ENCODE results near the gene GALNT18.

GALNT18 gene

DNA sequence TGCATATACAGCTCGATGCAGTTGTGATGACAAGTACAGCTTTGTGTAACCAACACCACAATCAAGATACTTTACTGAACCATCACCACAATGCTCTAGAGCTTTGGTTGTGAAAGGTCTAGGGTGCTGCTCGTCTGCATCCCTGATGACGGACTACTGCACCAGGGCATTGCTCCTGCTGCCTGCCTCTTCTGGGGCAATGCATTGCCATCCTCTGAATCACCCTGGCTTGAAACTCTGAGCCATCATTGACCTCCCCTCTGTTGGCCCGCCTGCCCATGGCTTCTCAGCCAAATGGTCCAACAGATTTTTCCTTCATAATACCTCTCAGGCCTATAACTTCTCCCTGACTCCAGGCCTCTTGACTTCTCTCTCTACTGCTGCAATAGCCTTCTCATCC is 191.4 kb downstream of the GALNT18 start:
- Histone ChIP-seq H3K27ac (ENCODE audit: low read depth, low read length) (no peak overlapping the region), H3K9me3 (ENCODE audit: control insufficient read depth, insufficient read depth, low read depth, low read length) (no peaks in the 10 kb centered on the region), H3K36me3 (ENCODE audit: control insufficient read depth, insufficient read depth, low read length) (no peaks in the 10 kb centered on the region), H3K4me1 (ENCODE audit: control insufficient read depth, insufficient read depth, low read length) (no peaks in the 10 kb centered on the region; the same call in 1 of the 2 replicates), H3K27me3 (ENCODE audit: control insufficient read depth, insufficient read depth, low read length) (no peaks in the 10 kb centered on the region), H3K4me3 (ENCODE audit: low read depth, low read length) (no peak overlapping the region), H3K9ac (ENCODE audit: low read length) (no peak overlapping the region)

- Histone ChIP-seq H3K27me3 (ENCODE audit: control insufficient read depth, insufficient read depth, low read length) (no peaks in the 10 kb centered on the region), H3K9ac (ENCODE audit: low read length) (no peak overlapping the region), H3K4me1 (ENCODE audit: control insufficient read depth, insufficient read depth, low read length) (no peaks in the 10 kb centered on the region; the same call in 1 of the 2 replicates), H3K9me3 (ENCODE audit: control insufficient read depth, insufficient read depth, low read depth, low read length) (no peaks in the 10 kb centered on the region), H3K36me3 (ENCODE audit: control insufficient read depth, insufficient read depth, low read length) (no peaks in the 10 kb centered on the region), H3K27ac (ENCODE audit: low read depth, low read length) (no peak overlapping the region), H3K4me3 (ENCODE audit: low read depth, low read length) (no peak overlapping the region)
Observed at GRCh38 chr11:11428714-11429113, 193.1 kb downstream of the GALNT18 start.

- H3K9me3 ChIP-seq (ENCODE audit: control insufficient read depth, insufficient read depth, low read depth, low read length), result no peaks in the 10 kb centered on the region
- H3K36me3 ChIP-seq (ENCODE audit: control insufficient read depth, insufficient read depth, low read length), result no peaks in the 10 kb centered on the region
- H3K27ac ChIP-seq (ENCODE audit: low read depth, low read length), result no peak overlapping the region
- no peaks in the 10 kb centered on the region for H3K27me3 ChIP-seq (ENCODE audit: control insufficient read depth, insufficient read depth, low read length)
- H3K4me1 ChIP-seq (ENCODE audit: control insufficient read depth, insufficient read depth, low read length), result no peaks in the 10 kb centered on the region; the same call in 1 of the 2 replicates
- no peak overlapping the region for H3K4me3 ChIP-seq (ENCODE audit: low read depth, low read length)
- H3K9ac ChIP-seq (ENCODE audit: low read length), result no peak overlapping the region
Observed at GRCh38 chr11:11427542-11427941, 194.3 kb downstream of the GALNT18 start.

- H3K4me3 ChIP-seq (ENCODE audit: low read depth, low read length), result no peak overlapping the region
- H3K4me1 ChIP-seq (ENCODE audit: control insufficient read depth, insufficient read depth, low read length), result no peaks in the 10 kb centered on the region; the same call in 1 of the 2 replicates
- H3K27ac ChIP-seq (ENCODE audit: low read depth, low read length), result no peak overlapping the region
- H3K9me3 ChIP-seq (ENCODE audit: control insufficient read depth, insufficient read depth, low read depth, low read length), result no peaks in the 10 kb centered on the region
- no peak overlapping the region for H3K9ac ChIP-seq (ENCODE audit: low read length)
- H3K36me3 ChIP-seq (ENCODE audit: control insufficient read depth, insufficient read depth, low read length), result no peaks in the 10 kb centered on the region
- H3K27me3 ChIP-seq (ENCODE audit: control insufficient read depth, insufficient read depth, low read length), result no peaks in the 10 kb centered on the region
Observed at GRCh38 chr11:11427140-11427539, 194.7 kb downstream of the GALNT18 start.

GRCh38 chr11:11426226-11426952 is 195.4 kb downstream of the GALNT18 start:
- Histone ChIP-seq H3K9ac (ENCODE audit: low read length) (no peak overlapping the region), H3K27me3 (ENCODE audit: control insufficient read depth, insufficient read depth, low read length) (no peaks in the 10 kb centered on the region)

DNA sequence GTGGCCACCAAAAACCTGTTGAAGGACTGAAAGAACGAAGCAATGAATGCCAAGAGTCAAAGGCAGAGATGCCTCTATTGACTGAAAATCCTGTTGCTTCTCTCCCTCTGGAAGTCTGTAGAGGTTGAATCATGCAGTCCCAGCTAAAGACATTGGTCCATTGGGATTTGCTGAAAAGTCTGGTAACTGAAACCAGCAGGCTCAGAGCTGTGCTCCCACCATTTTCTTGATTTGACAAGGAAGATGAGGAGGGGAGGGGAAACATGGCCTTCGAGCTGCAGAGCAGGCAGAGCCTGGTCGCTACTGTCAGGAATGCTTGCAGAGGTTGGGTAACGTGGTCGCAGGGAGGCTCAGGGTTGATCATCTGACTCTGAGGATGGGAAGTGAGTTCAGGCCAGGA is 196.0 kb downstream of the GALNT18 start:
- Histone ChIP-seq H3K9ac (ENCODE audit: low read length) (no peak overlapping the region), H3K9me3 (ENCODE audit: control insufficient read depth, insufficient read depth, low read depth, low read length) (no peaks in the 10 kb centered on the region), H3K4me1 (ENCODE audit: control insufficient read depth, insufficient read depth, low read length) (peaks cover 4% of the 10 kb centered on the region; the same call in 1 of the 2 replicates), H3K36me3 (ENCODE audit: control insufficient read depth, insufficient read depth, low read length) (no peaks in the 10 kb centered on the region), H3K4me3 (ENCODE audit: low read depth, low read length) (no peak overlapping the region), H3K27ac (ENCODE audit: low read depth, low read length) (no peak overlapping the region), H3K27me3 (ENCODE audit: control insufficient read depth, insufficient read depth, low read length) (no peaks in the 10 kb centered on the region)

More at GRCh38 chr11:11426226-11426952, 195.4 kb downstream of the GALNT18 start:
- Histone ChIP-seq H3K4me3 (ENCODE audit: low read depth, low read length) (no peak overlapping the region), H3K36me3 (ENCODE audit: control insufficient read depth, insufficient read depth, low read length) (no peaks in the 10 kb centered on the region), H3K27ac (ENCODE audit: low read depth, low read length) (no peak overlapping the region), H3K4me1 (ENCODE audit: control insufficient read depth, insufficient read depth, low read length) (peaks cover 2% of the 10 kb centered on the region; the same call in 1 of the 2 replicates), H3K9me3 (ENCODE audit: control insufficient read depth, insufficient read depth, low read depth, low read length) (no peaks in the 10 kb centered on the region)

DNA sequence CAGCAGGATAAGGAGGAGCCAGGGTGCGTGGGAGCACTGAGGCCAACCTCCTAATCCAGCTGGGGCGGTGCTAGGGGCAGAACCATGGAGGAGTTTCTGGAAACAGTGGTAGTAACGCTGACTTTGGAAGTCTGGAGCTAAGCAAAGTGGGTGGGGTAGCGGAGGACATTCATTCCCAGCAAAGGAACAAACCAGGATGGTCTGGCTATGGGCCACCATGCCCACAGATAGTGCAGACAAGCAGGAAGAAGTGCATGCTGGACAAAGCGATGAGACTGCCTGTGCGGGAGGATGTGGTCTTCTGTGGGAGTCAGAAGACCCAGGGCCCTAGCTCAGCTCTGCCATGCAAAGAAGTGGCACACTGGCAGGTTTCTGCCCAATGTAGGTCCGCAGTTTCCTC is 197.1 kb downstream of the GALNT18 start:
- H3K4me1 ChIP-seq (ENCODE audit: control insufficient read depth, insufficient read depth, low read length), result peaks cover 4% of the 10 kb centered on the region; the same call in 1 of the 2 replicates

DNA sequence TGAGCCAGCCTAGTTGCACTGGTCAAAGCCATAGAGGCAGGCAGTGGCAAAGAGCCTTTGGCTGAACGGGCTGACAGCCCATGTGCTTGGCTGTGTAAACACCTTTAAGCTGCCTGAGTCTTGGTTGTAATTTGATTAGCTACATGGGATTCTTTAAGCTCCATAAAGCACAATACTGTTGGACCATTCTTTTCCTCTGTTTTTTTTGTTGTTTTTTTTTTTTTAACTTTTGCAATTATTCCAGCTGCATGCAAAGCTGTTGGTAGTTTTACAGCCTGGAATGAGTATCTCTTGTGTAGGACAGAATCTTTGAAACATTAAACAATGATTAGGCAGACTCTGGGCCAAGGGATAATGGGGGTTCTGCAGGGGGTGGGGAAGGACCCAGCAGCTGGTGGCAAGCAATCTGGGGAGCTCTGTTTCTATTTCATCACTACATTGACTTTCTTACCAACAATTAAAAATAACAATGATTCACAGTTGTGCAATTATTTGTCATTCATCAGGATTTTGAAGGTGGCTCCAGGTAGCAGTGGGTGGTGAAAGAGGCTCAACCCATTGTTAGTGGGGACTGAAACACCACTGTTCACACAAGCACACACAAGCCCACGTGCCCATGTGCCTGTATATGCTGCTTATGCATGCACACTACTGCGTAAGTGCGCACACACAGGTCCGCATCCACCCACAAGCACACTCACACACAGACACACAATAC is 199.2 kb downstream of the GALNT18 start:
- H3K4me1 ChIP-seq (ENCODE audit: control insufficient read depth, insufficient read depth, low read length), result peaks cover 4% of the 10 kb centered on the region; the same call in 1 of the 2 replicates
- no peaks in the 10 kb centered on the region for H3K27me3 ChIP-seq (ENCODE audit: control insufficient read depth, insufficient read depth, low read length)
- no peak overlapping the region for H3K4me3 ChIP-seq (ENCODE audit: low read depth, low read length)
- H3K9ac ChIP-seq (ENCODE audit: low read length), result no peak overlapping the region
- H3K36me3 ChIP-seq (ENCODE audit: control insufficient read depth, insufficient read depth, low read length), result no peaks in the 10 kb centered on the region
- H3K27ac ChIP-seq (ENCODE audit: low read depth, low read length), result no peak overlapping the region
- H3K9me3 ChIP-seq (ENCODE audit: control insufficient read depth, insufficient read depth, low read depth, low read length), result no peaks in the 10 kb centered on the region

More for the DNA sequence above, 197.1 kb downstream of the GALNT18 start:
- Histone ChIP-seq H3K27me3 (ENCODE audit: control insufficient read depth, insufficient read depth, low read length) (no peaks in the 10 kb centered on the region), H3K36me3 (ENCODE audit: control insufficient read depth, insufficient read depth, low read length) (no peaks in the 10 kb centered on the region), H3K4me3 (ENCODE audit: low read depth, low read length) (no peak overlapping the region), H3K9me3 (ENCODE audit: control insufficient read depth, insufficient read depth, low read depth, low read length) (no peaks in the 10 kb centered on the region), H3K27ac (ENCODE audit: low read depth, low read length) (no peak overlapping the region), H3K9ac (ENCODE audit: low read length) (no peak overlapping the region)

DNA sequence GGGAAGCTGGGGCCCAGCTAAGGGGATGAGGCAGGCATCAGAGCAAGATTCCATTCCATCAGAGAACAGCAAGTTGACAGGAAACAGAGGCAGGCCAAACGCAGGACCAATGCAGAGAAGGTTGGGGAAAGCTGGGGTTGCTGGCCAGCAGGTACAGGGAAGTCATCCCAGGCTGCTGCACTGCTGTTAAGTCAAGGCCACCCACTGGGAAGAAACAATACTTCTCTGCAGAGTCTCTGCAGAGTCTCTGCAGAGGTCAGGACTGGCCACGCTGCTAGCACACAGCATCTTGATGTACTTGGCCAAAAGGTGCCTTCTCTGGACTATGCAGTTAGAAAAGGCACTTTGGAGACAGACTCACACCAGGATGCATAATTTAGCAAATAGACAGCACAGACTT is 200.3 kb downstream of the GALNT18 start:
- Histone ChIP-seq H3K4me3 (ENCODE audit: low read depth, low read length) (no peak overlapping the region), H3K4me1 (ENCODE audit: control insufficient read depth, insufficient read depth, low read length) (peaks cover 11% of the 10 kb centered on the region; the same call in 1 of the 2 replicates), H3K9ac (ENCODE audit: low read length) (no peak overlapping the region), H3K9me3 (ENCODE audit: control insufficient read depth, insufficient read depth, low read depth, low read length) (no peaks in the 10 kb centered on the region), H3K27ac (ENCODE audit: low read depth, low read length) (no peak overlapping the region), H3K36me3 (ENCODE audit: control insufficient read depth, insufficient read depth, low read length) (no peaks in the 10 kb centered on the region), H3K27me3 (ENCODE audit: control insufficient read depth, insufficient read depth, low read length) (no peaks in the 10 kb centered on the region)

DNA sequence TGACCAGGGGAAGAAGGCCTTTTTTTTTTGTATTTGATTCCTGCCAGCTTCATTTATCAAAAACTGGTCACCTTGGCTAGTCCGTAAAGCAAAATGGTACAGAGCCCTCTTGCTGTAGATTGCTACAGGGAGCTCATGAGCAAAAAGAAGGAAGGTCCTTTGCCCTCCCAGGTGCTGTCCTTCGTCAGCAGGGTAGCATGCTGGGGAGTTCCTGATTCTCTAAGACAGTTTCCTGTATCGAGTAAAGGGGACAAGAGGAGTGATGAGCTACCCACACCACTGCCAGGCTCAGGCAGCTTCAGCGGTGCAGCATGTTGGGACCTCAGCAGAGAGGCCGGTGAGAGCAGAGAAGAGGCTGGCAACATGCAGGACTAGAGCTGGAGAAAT is 200.9 kb downstream of the GALNT18 start:
- no peaks in the 10 kb centered on the region for H3K9me3 ChIP-seq (ENCODE audit: control insufficient read depth, insufficient read depth, low read depth, low read length)
- no peak overlapping the region for H3K27ac ChIP-seq (ENCODE audit: low read depth, low read length)
- H3K9ac ChIP-seq (ENCODE audit: low read length), result no peak overlapping the region
- H3K4me1 ChIP-seq (ENCODE audit: control insufficient read depth, insufficient read depth, low read length), result peaks cover 13% of the 10 kb centered on the region; the same call in 1 of the 2 replicates
- H3K36me3 ChIP-seq (ENCODE audit: control insufficient read depth, insufficient read depth, low read length), result no peaks in the 10 kb centered on the region
- H3K27me3 ChIP-seq (ENCODE audit: control insufficient read depth, insufficient read depth, low read length), result no peaks in the 10 kb centered on the region
- H3K4me3 ChIP-seq (ENCODE audit: low read depth, low read length), result no peak overlapping the region

Data from HUES6 (cell line).